Measurements from ENCODE around the gene TMEM98.
"Not testable (repeated sequence)": the region's sequence is repeated elsewhere in the genome, so short reads cannot be mapped to it uniquely, and the experiment has no call there.

TMEM98 gene, protein sequence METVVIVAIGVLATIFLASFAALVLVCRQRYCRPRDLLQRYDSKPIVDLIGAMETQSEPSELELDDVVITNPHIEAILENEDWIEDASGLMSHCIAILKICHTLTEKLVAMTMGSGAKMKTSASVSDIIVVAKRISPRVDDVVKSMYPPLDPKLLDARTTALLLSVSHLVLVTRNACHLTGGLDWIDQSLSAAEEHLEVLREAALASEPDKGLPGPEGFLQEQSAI

DNA sequence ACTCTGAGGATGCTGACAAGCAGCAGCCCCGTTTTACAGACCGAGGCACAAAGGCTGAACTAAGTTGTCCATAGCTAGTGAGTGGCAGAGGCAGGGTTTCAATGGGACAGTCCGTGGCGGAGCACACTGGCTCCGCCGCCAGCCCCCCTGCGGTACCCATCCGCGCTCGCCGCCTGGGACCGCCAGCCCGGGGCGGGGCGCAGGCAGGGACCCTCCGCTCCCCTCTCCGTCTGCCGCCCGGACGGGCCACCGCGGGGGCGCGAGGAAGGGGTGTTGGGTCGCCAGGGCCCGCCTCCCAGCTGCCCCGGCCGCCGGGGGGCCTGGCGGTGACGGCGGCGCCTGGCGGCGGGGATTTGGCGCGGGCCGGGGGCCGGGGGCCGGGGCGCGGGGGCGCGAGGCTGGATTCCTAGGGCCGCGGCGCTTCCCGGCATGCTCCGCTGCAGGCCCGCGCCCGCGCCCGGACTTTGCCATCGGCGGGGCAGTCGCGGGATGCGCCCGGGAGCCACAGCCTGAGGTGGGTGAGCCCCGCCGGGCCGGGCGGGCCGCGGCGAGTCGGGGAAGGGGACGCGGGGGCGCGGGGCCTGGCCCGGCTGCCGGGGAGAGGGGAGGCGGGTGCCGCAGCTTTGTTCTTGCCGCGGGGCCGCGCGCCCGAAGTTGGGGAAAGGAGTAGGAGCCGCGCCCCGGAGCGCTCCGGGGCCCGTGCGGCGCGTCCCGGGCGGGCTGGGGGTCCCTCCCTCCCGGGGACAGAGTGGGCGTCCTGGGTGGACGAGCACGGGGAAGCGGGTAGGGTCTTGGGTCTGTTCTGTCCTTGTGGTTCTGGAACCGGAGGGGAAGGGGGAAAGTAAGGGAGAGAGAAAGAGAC lies at the start of gene TMEM98:
TSS of gene TMEM98 (plus strand) at position 430 of the 862 bp plus-strand sequence. CDS start 3,376 bp downstream, outside the sequence.
- DNase-seq (ENCODE audit: low read depth in 2 of 2), result no peak

DNA sequence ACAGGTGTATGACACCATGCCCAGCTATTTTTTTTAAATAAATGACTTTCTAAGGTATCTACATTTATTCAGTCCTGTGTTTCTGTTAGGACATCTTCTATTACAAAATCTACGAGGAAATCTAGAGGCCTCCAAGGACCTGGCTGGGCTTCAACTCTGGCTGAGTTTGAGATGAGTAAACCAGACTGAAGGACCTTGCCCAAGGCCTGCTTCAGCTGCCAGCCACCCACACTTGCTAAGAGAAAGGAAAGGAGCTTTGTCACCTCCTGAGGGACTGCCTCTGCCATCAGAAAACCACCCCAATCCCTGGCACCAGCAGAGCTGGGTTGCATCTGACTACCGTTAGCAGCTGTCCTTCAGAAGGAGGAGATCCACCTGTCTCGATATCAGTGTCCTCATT lies 49.7 kb upstream of the TMEM98 start:
- DNase-seq (ENCODE audit: low read depth in 2 of 2), result no peak

DNA sequence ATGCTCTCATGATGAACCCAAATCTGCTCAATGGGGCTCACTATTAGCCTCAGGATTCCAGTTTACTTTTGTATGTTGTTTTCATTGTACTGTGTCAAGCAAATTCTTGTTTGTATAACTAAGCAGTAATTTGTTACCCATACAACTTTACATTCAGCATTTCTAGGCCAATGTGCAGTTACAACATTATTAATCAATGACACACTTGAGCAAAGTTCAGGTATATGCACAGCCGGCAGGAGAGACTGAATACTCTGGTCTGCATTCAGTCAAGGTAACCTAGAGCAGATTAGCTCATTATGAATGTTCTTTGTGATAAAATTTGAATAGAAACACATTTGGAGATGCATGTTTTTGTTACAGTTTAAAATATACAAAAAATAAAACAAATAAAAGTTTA lies 48.8 kb upstream of the TMEM98 start:
- no peak for DNase-seq (ENCODE audit: low read depth in 2 of 2)

DNA sequence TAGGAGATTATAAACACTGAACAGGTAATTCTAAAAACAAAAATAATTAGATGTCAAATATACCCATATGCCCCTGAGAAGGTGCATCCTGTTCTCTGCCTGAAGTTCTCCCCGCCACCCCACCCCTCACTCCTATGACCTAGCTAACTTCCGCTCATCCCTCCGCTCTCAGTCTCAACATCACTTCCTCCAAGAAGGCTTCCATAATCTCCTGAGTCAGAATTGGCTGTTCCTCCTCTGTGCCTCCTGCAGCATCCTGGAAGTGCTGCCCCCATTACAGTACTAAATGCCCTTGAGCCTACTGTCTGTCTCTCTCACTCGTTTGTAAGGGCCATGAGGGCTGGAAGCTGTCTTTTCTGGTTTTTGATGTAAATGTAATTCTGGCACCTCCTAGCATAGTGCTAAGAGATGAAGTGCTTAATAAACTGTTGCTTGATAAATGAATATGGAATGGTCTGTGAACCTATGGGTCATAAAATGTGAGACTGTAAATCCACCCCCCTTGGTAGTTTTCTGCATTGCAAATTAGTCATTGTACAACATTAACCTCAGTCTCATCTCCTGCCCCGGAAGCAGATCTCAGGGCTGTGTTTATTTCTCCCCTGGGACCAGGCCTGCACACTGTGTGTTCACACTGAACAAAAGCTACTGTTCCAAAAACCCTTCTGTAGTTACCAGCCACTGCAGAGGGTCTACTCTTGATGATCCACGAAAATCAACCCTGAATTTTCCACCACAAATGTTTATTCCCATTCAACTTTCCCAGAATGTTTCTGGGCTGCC lies 47.1 kb upstream of the TMEM98 start:
- DNase-seq (ENCODE audit: low read depth in 2 of 2), result no peak

DNA sequence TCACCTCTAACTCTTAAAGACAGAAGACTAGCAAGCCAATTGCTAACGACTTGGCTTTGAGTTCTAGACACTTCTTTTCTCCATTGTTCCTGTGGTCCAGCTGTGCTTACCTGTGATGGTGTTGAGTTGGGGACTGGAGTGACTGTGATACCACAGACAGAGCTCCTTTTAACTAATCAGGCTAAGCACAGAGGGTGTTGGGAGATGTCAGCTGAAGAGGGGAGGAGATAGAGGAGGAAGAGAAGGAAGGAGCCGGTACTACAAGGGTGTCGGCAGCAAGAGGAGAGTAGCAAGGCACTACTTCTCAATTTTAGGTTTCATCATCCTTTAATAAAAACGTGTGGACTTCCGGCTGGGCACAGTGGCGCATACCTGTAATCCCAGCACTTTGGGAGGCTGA lies 45.9 kb upstream of the TMEM98 start:
- DNase-seq (ENCODE audit: low read depth in 2 of 2), result no peak

DNA sequence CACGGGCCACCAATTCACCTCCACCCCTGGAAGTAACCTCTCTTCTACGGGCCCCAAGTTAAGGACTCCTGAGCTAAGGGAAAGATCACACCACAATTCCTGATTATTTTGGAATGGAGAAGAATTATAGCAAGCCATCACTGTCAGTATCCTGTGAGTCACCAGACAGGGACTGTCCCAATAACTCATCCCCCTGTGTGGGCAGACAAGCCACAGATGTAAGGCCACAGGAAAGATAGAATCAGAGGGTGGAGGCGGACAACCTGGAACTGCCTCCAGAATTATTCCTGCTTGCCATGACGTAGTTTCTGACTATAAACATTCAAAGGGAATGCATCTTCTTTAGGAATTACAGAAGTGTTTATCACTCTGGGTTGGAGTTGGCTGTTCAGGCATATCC lies 45.2 kb upstream of the TMEM98 start:
- DNase-seq (ENCODE audit: low read depth in 2 of 2), result no peak

DNA sequence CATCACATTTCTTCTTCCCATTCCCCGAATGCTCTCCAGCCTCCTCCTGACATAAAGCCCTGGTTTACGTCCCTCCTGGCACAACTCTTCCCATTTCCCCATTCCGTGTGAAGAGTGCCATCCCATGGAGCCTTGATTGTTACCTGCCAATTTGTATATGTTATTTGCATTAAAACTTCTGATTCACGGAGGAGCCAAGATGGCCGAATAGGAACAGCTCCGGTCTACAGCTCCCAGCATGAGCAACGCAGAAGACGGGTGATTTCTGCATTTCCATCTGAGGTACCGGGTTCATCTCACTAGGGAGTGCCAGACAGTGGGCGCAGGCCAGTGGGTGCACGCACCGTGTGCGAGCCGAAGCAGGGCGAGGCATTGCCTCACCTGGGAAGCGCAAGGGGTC lies 41.0 kb upstream of the TMEM98 start:
- not testable (repeated sequence) for DNase-seq (ENCODE audit: low read depth in 2 of 2)

DNA sequence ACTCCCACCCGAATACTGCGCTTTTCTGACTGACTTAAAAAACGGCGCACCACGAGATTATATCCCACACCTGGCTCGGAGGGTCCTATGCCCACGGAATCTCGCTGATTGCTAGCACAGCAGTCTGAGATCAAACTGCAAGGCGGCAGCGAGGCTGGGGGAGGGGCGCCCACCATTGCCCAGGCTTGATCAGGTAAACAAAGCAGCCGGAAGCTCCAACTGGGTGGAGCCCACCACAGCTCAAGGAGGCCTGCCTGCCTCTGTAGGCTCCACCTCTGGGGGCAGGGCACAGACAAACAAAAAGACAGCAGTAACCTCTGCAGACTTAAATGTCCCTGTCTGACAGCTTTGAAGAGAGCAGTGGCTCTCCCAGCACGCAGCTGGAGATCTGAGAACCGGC lies 40.5 kb upstream of the TMEM98 start:
- DNase-seq (ENCODE audit: low read depth in 2 of 2), result not testable (repeated sequence)

DNA sequence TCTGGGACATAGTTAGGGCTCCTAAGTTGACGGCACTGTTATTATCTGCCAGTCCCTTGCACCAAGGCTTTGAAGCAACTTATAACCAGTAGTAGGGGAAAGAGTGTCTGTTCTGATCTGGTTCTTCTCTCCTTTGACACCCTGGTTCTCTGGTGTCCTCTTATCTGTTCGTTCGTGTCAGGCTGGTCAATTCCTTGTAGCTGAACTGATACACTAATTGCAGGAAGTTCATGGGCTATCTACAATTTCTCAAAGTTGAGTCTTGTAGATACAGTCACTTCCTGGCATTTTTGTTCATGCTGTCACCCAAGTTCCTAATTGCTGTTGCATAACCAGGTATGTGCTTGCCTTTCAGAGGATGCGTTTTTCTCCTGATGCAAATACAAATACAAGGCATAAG lies 33.7 kb upstream of the TMEM98 start:
- no peak for DNase-seq (ENCODE audit: low read depth in 2 of 2)

DNA sequence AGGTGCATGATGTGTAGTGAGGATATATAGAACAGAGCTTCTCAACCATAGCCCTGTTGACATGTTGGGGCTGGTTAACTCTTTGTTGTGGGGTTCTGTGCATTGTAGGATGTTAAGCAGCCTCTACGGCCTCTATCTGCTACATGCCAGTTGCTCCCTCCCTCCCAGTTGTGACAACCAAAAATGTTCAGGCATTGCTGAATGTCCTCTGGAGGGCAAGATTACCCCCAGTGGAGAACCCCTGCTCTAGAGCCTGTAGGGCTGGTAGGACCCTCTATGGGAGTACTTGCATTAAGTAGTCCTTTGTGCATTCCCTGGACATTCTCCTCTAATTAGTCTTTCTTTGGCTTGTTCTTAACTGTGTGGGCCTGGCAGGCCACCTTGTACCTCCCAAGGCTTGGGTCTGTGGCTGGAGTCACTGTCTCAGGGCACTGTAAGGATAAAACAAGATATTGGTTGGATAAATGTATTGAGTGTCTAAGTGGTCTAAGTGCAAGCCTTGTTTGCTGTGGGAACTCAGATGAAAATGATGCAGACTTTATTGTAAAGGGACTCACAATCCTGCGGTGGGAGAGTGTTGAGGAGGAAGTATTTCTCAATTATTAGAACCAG lies 31.2 kb upstream of the TMEM98 start:
- no peak for DNase-seq (ENCODE audit: low read depth in 2 of 2)

DNA sequence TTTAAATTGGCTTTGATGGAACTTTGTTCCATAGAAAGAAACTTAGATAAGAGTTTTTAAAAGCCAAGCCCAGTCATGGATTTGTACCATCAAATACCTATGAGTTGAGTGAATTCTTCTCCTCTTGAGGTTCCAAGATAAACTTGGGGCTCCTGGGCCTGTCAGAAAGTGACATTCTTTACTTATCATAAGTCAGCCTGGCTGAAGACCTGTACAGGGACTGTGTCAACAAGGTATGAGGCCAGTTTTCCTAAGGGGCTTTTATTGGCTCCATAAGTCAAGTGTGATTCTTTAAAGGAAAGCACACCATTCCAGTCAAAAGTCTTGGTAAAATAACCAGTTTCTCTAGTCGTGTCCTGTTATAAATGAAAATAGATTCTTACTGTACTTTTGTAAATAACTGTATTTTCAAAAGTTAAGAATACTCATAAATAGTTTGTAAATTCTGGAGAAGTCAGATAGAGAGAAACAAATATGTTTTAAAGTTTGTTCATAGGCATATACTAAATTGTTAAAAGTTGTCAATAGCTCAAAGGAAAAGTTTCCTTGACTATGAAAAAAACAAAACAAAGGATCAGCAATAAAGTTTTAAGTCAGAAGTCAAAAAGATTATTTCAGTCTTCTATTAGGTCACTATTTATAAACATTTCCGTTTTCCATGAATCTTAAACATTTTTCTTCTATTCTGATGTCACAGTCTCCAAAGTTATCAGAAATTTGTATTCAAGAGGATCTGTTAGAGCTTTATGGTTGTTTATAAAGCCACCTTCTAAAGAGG lies 28.5 kb upstream of the TMEM98 start:
- DNase-seq (ENCODE audit: low read depth in 2 of 2), result no peak

DNA sequence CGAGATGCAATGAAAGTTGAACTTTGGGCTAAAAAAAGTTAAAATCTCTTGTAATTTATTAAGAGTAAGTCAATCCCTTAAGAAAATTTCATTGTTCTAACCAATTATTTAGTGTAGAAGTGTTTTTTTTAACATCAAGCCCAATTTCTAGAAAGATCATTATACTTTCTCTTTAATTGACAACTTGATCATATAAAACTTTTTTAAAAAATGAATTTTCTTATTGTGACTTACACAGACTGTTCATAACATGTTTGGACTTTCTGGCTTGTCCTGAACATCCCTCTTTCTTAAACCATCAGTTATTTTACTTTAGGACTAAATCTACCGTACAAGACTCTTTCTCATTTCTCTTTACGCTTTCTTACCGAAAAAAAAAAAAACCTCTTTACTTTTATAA lies 26.2 kb upstream of the TMEM98 start:
- DNase-seq (ENCODE audit: low read depth in 2 of 2), result no peak

DNA sequence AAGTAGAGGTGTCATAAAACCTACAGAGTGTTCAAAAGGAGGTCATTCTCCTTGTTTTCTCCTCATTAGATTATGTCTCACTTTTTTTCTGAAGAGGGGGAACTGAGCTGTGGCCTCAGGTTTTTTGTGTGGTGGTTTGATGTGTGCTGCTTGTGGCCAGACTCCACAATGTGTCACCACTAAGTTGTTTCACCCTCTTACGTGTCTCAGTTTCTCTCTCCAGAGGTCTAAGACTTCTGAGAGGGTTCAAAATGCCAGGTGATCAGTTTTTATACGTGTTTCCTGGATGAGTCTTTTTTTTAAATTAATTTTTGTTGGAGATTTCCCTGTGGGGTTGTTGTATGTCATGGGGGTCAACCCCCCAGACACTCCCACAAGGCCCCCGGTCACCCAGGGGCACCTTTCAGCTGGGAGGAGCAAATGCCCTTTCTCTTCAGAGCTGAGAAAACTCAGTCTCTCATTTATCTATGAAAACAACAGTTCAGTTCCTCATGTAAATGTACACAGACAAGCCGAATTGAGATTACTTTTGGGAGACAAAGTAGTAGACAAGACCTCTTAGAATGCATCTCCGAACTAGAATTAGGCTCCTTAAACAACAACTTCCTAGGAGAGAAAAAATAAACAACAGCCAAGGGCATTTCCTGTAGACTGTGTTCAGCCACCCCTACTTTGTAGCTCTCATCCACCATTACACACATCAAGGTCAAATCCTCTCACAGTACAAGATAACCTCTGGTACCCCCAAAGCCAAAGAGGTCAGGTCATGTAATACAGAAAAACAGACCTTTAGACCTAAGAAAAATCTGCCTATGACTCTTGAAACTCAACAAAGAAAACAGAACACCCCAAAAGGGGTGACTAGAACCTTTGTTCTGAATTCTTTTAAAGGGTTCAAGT lies 23.9 kb upstream of the TMEM98 start:
- DNase-seq (ENCODE audit: low read depth in 2 of 2), result no peak

DNA sequence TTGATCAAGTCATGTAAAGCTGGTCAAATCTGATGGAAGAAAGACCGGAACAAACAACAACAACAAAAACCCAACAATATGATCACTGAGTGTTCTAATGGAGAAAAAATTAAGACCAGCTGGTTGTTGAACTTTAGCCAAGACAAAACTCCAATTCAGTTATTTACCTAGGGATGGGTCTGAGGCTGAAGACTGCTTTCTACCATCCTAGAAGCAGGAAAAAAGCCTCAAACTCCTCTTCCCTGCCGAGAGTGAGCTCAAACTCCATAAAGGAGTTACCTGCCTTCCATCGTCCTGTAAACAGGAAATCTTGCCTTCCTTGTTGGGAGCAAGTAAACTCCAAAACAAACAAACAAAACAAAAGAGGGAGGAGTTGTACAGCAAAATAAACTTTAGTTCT lies 23.1 kb upstream of the TMEM98 start:
- no peak for DNase-seq (ENCODE audit: low read depth in 2 of 2)

DNA sequence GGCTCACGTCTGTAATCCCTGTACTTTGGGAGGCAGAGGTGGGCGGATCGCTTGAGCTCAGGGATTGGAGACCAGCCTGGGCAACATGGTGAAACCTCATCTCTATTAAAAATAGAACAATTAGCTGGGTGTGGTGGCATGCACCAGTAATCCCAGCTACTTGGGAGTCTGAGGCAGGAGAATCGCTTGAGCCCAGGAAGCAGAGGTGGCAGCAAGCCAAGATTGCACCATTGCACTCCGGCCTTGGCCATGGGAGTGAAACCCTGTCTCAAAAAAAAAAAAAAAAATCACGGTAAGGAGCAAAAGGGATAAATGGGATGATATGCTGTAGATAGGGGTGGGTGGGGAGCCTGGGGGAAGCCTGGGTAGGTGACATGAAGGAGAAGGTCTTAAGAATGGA lies 20.4 kb upstream of the TMEM98 start:
- no peak for DNase-seq (ENCODE audit: low read depth in 2 of 2)

DNA sequence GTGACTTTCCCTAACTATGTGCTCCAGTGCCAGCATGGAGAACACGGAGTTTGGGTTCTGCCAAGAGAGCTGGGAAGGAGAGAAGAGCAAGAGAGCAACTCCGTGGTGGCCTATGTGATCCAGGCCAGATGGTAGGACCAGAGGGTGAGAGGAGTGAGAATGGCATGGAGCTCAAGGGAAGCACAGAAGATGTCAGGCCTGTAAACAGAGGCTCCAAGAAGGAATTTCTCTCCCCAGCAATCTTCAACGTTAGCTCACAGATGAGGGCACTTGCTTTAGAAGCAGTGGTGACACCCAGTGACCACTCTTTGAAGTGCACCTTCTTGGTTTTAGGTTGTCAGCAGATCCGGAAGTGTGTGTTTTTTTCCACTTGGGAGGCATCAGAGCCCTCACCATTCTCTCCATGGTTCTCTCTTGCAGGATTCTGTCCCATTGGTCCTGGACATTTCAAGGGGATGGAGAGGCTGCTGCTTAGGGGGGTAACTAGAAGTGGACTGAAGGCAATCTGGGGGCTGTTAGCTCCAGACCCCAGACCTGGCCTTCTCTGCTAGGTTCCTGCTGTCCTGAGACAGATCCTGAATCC lies 18.1 kb upstream of the TMEM98 start:
- DNase-seq (ENCODE audit: low read depth in 2 of 2), result peak; percentile 47 to 52

DNA sequence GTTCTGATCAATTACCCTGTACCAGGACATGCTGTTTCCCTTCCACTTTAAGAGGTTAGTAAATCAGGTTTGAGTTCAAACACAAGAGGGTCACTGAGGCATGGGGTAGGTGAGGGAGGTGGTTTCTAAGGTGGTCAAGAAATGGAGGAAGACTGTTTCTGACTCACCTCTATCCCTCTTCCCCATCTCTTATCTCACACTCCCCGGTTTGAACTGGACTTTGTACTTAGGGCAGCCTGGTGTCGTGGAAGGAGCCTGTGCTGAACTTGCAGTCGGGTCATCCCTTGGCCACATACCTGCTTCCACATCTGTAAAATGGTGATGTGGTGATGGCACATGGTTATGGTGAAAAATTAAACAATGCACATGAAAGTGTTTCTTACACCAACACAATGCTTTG lies 17.2 kb upstream of the TMEM98 start:
- no peak for DNase-seq (ENCODE audit: low read depth in 2 of 2)

DNA sequence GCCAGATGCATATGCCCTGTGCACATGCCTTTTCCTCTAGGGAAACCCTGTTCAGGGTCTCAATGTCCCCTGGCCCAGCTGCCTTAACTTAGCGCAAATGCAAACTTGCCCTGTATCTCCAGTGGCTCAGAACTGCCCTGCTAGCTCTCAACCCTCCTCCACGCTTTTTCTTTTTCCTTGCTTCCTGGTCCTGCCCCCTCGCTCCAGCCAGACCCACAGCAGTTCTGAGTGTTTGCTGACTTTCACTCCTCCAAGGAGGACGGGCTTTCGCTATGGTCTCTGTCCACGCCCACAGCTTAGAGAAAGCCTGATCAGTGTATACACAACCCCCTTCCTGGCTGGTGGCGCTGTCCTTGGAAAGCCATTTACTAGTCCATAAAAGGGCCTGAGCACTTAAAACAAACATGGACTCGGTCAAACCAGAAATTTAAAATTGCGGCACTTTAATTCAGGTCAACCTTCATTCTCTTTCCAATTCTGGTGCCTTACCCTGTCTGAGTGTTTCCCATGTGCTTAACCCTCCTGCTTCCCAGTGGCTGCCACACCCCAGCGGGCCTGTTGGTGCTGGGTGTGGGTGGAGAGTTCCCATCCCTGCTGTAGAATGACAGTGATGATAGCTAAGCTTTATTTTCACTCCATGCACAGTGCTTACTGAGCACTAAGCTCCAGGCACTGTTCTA lies 15.6 kb upstream of the TMEM98 start:
- no peak for DNase-seq (ENCODE audit: low read depth in 2 of 2)

DNA sequence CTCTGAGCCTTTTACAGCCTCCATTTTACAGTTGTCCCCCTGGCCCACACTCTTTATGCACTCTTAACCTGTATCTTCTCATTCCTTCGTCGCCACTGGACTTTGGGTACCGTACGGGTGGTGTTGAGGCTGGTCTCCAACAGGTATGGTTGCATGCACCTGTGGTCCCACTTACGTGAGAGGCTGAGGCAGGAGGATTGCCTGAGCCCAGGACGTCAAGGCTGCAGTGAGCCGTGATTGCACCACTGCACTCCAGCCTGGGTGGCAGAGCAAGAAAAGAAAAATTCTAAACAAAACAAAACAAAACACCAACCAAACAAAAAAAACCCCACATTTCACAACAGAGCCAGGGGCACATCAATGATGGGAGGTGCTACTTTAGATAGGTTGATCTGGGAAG lies 14.4 kb upstream of the TMEM98 start:
- no peak for DNase-seq (ENCODE audit: low read depth in 2 of 2)
